ENCODE measurements around the gene IRGC. TPM values are rescaled to one million over a fixed set of nuclear protein-coding genes. Genes with fewer than 3 reads are reported as not detected.

The IRGC gene
- total RNA-seq, 1 donor from 2014 or later, result not detected

- ATAC-seq (no peak), DNase-seq (ENCODE audit: low spot score) (no peak)
- intact Hi-C loops (cut with DNase I), result no loop called here
Measured at GRCh38 chr19:43767316-43767715, 51.4 kb downstream of the IRGC start.

GRCh38 chr19:43767818-43768217, 51.9 kb downstream of the IRGC start:
- intact Hi-C loops (cut with DNase I), result no loop called here
- ATAC-seq, result no peak
- DNase-seq (ENCODE audit: low spot score), result no peak

GRCh38 chr19:43768273-43769050, 52.6 kb downstream of the IRGC start:
- DNase-seq (ENCODE audit: low spot score), result no peak
- no peak for ATAC-seq
- intact Hi-C loops (cut with DNase I), result no loop called here

DNA sequence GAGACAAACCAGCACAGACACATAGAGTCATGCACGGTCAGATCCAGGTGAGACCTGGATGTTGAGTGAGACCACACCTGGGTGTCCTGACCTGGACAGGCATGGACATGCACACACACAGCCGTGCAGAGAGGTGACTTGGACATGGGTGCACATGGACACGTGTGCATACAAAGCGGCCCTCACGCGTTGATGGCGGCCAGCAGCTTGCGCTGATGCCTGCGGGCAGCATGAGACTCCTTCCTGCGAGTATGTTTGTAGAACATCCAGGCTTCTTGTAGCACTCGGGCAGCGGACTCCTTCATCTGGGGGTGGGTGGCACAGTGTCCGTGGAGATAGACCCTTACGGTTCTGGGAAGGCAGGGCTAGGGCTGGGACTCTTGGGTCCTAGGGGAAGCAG, 53.4 kb downstream of the IRGC start:
- intact Hi-C loops (cut with DNase I), result no loop called here
- DNase-seq (ENCODE audit: low spot score) (no peak), ATAC-seq (no peak)

Other genes starting within 250 kb of the IRGC start
- 12.7 TPM for gene PHLDB3, start 211.3 kb upstream of the IRGC start, total RNA-seq
- gene ETHE1, start 188.9 kb upstream of the IRGC start, total RNA-seq, result 33.3 TPM
- 5.3 TPM for gene ZNF575, start 182.9 kb upstream of the IRGC start, total RNA-seq
- gene XRCC1, start 140.5 kb upstream of the IRGC start, total RNA-seq, result 24.8 TPM
- 8.0 TPM for gene PINLYP, start 140.3 kb upstream of the IRGC start, total RNA-seq
- gene IRGQ, start 119.9 kb upstream of the IRGC start, total RNA-seq, result 22.2 TPM
- gene ZNF576, start 119.5 kb upstream of the IRGC start, total RNA-seq, result 14.3 TPM
- 0.58 TPM for gene SRRM5, start 104.0 kb upstream of the IRGC start, total RNA-seq
- 39.1 TPM for gene ZNF428, start 96.4 kb upstream of the IRGC start, total RNA-seq
- gene CADM4, start 76.2 kb upstream of the IRGC start, total RNA-seq, result 175 TPM
- 36.9 TPM for gene PLAUR, start 45.9 kb upstream of the IRGC start, total RNA-seq
- gene SMG9, start 38.9 kb downstream of the IRGC start, total RNA-seq, result 41.1 TPM
- 3.0 TPM for gene KCNN4, start 64.9 kb downstream of the IRGC start, total RNA-seq
- gene LYPD5, start 86.4 kb downstream of the IRGC start, total RNA-seq, result 1.4 TPM
- gene ZNF283, start 111.2 kb downstream of the IRGC start, total RNA-seq, result 17.4 TPM
- 5.9 TPM for gene ZNF404, start 167.9 kb downstream of the IRGC start, total RNA-seq
- 16.3 TPM for gene ZNF45, start 219.2 kb downstream of the IRGC start, total RNA-seq
- gene ZNF221, start 235.2 kb downstream of the IRGC start, total RNA-seq, result 12.2 TPM

Measured in sciatic nerve (tissue), 2 donors.